Kidney (tissue), 14 donors: ENCODE results near the gene CHMP6. TPM values are rescaled to one million over a fixed set of nuclear protein-coding genes. Genes with fewer than 3 reads are reported as not detected.

Experiments
- DNase-seq, 5 donors: peaks; one replicate each; pipeline ENCODE4 v3.0.0-alpha.2; 2013 to 2020
- FAIRE-seq: peaks from 2 replicates; lab custom pipeline; 2012; peaks lifted over from hg19 to GRCh38; lab: Jason Lieb, UNC
- H3K27ac ChIP-seq, 2 donors: one replicate each; pipeline ENCODE4 v1.7.0; 2013; ENCODE audit warnings: low read depth in 2 of 2, low read length in 2 of 2, inconsistent platforms in 1 of 2
- H3K27me3 ChIP-seq: one replicate; pipeline ENCODE4 v1.7.1; 2013; ENCODE audit warnings: low read length, inconsistent platforms; ENCODE audit not compliant: control insufficient read depth, insufficient read depth
- H3K36me3 ChIP-seq, 3 donors: one replicate each; pipeline versions ENCODE4 v1.7.0 to v1.7.1; 2013; ENCODE audit warnings: low read length in 3 of 3, control low read depth in 1 of 3, inconsistent platforms in 1 of 3; ENCODE audit not compliant: insufficient read depth in 3 of 3, control insufficient read depth in 2 of 3
- H3K4me1 ChIP-seq, 3 donors: one replicate each; pipeline versions ENCODE4 v1.7.0 to v1.7.1; 2013; ENCODE audit warnings: low read length in 3 of 3, inconsistent platforms in 1 of 3, low read depth in 1 of 3; ENCODE audit not compliant: control insufficient read depth in 2 of 3, insufficient read depth in 2 of 3
- H3K4me3 ChIP-seq, 3 donors: one replicate each; pipeline versions ENCODE4 v1.7.0 to v1.8.1; 2013; ENCODE audit warnings: low read length in 3 of 3, control low read depth in 1 of 3, inconsistent platforms in 1 of 3
- H3K9ac ChIP-seq, 3 donors: one replicate each; pipeline versions ENCODE4 v1.7.0 to v1.7.1; 2013; ENCODE audit warnings: low read length in 3 of 3, control low read depth in 1 of 3, inconsistent platforms in 1 of 3
- H3K9me3 ChIP-seq, 3 donors: one replicate each; pipeline versions ENCODE4 v1.7.0 to v1.7.1; 2013; ENCODE audit warnings: low read length in 3 of 3, control low read depth in 1 of 3, inconsistent platforms in 1 of 3; ENCODE audit not compliant: control insufficient read depth in 2 of 3, insufficient read depth in 1 of 3
- intact Hi-C: fragments of 100-400 bp; cut with DNase I; formaldehyde crosslinking; loops from one replicate; pipeline ENCODE4 v1.11.1; 2022
- polyA plus RNA-seq: library from polyadenylated mRNA; stranded (reverse); fragments of 350-450 nt; fragmentation: Illumina TruSeq; extraction: RNeasy Lipid Tissue Mini Kit (QIAGEN cat#74804); gene quantifications from one replicate; pipeline ENCODE4 v1.2.3, GENCODE V29; 2014; ENCODE audit warnings: low read depth, low replicate concordance; ENCODE audit not compliant: insufficient read depth
- total RNA-seq: library from RNA; stranded (reverse); fragmentation: NEBNext Ultra II Directional; extraction: Animal tissue kit (Norgen Biotek cat#: 25700); gene quantifications from one replicate; pipeline ENCODE4 v1.2.1, GENCODE V29; 2021
- TF ChIP-seq, protein P1 (sequence below): IDR thresholded peaks from 3 replicates; pipeline ENCODE4 v1.5.1; 2012; ENCODE audit warnings: mild to moderate bottlenecking, moderate library complexity, borderline replicate concordance; ENCODE audit not compliant: insufficient read depth; ENCODE audit errors: extremely low read depth
- donor health status: control.
- donor health status: control.
- donor health status: control.
- donor health status: control.
- donor health status: control.
- donor health status: DM: yes; HTN: yes; CAD: no.
- donor health status: Normal renal cell carcinoma (clear cell type).

The CHMP6 gene
- total and polyA plus RNA-seq, 2 donors from 2014 or later: 28.0 to 34.1 TPM

DNA sequence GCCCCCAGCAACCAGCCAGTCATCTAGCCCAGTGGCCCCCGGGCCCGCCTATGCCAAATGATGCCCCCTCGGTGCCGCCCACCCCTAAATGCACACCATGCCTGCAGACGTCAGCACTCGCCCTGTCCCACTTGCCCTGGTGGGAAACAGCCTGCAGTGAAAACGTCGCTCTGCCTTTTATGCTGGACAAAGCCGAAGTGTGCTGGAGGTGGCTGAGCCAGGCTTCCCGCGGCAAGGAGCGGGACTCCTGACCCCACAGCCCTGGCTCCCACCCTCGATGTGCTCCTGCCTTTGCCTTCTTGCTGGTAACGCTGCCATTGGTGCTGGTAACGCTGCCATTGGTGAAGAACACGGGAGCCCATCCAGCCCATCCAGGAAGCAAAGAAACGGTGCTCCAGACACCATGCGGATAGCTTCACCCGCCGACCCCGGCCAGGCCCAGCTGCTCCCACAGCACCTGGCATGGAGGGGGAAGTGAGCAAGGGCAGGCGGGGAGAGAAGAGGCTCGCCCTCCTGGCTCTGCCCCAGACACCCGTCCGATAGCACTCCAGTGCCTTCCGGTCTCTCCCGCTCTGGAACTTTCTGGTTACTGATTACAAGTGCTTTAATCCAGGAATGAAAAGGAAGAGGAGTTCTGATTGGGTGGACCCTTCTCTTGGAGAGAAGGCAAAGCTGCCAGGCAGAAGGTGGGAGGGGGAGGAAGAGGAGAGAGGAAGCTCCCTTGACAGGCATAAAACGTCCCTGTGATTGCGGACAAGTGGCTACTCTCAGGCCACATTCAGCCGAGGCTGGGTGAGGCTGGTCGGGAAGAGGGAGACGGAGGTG is 39.3 kb downstream of the CHMP6 start:
- peaks cover 0 to 4% (median 0%) of the 10 kb centered on the region in 3 donors for H3K36me3 ChIP-seq
- FAIRE-seq (peak; percentile 69), DNase-seq (peak in 4 of 5 donors; percentile 62 to 89 (median 84))
- peak overlapping the region in 2 of 3 donors; percentile 5 to 56 for H3K9ac ChIP-seq
- TF ChIP-seq, protein P1, sequence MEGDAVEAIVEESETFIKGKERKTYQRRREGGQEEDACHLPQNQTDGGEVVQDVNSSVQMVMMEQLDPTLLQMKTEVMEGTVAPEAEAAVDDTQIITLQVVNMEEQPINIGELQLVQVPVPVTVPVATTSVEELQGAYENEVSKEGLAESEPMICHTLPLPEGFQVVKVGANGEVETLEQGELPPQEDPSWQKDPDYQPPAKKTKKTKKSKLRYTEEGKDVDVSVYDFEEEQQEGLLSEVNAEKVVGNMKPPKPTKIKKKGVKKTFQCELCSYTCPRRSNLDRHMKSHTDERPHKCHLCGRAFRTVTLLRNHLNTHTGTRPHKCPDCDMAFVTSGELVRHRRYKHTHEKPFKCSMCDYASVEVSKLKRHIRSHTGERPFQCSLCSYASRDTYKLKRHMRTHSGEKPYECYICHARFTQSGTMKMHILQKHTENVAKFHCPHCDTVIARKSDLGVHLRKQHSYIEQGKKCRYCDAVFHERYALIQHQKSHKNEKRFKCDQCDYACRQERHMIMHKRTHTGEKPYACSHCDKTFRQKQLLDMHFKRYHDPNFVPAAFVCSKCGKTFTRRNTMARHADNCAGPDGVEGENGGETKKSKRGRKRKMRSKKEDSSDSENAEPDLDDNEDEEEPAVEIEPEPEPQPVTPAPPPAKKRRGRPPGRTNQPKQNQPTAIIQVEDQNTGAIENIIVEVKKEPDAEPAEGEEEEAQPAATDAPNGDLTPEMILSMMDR: no peak
- intact Hi-C loops: no loop called here
- no peaks in the 10 kb centered on the region for H3K27me3 ChIP-seq
- peak overlapping the region; percentile 85 to 93 for H3K27ac ChIP-seq
- peaks cover 0 to 39% (median 10%) of the 10 kb centered on the region in 3 donors for H3K4me1 ChIP-seq
- H3K4me3 ChIP-seq: peak overlapping the region in 2 of 3 donors; percentile 2 to 35
- no peaks in the 10 kb centered on the region for H3K9me3 ChIP-seq

DNA sequence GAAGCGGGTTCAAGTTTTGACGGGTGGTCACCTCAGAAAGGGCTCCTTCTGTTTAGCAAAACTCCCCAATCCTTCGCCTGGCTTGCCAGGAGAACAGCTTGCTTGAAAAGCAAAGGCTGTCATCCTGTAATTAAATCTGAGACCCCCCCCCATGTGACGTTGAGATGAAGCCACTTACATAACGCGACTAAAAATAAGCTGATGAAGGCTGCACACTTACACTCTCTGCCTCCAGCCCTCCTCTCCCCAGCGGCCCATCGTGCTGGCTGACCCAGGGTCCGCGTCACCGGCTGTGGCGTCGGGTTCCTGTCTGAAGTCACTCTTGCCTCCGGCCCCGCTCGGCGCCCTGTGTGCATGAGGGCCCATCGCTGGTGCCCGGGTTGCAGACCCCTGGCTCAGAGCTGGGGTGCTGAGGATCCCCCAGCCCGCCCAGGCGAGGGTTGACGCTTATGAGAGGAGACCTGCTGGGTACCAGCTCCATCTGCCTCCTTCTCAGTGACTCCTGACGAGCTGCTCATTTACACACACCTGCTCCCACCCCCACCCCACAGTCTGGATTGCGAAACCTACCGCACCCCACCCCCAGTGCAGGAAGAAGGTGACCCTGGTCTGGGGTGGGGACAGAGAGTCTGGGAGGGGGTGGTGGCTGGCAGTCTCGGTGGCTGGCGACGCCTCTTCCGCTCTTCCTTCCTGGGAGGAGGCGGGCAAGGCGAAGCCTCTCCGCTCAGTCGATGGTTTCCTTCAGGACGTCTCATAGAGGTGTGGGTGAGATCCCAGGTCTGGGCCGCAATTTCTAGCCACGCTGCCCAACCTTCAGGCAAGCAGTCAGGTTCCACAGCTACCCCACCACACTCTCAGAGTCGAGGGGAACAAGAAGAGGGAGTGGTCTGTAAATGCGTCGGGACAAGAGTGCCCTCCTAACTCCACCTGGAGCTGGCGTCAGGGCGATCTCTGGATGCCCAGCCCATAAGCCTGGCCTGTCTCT is 40.2 kb downstream of the CHMP6 start:
- FAIRE-seq: no peak
- peaks cover 0 to 45% (median 13%) of the 10 kb centered on the region in 3 donors for H3K4me1 ChIP-seq
- peak overlapping the region; percentile 85 to 93 for H3K27ac ChIP-seq

DNA sequence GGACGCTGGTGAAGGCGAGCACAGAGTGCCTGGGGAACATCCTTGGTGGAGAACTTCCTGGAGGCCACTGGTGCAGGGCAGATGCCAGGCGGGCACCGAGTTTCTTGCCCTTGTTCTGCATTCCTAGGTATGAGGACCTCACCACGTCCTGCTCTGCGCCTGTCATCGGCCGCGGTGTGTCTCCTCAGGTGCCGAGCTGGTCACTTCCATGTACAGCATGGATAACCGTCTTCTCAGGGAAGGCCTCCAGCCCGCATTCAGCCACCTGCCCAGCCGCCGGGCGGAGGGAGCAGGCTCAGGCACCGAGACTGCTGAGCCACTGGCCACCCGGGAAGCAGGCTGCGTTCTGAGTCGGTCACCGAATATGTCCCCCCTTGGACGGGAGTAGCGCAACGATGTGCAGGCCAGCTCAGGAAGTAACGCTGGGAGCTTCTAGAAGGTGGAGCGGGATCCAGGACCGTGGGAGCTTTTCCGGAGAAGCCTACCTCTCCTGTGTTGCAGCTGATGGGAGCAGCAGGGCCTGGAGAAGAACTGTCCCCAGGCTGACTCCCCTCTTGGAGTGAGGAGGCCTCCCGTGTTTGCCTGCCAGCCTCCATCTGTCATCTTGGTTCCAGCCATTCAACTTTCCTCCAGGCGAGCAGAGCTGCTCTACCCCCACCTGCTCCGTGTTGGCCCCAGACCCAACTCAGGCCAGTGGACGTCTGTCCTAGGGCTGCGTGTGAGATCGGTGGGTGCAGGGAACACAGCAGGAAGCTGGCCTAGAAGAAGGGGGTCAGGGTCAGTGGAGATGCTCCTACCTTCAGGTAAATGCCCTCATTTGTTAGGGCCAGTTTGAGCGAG is 41.2 kb downstream of the CHMP6 start:
- FAIRE-seq (no peak), DNase-seq (peak in 2 of 5 donors; percentile 53 to 78)
- intact Hi-C loops: no loop called here
- no peaks in the 10 kb centered on the region for H3K9me3 ChIP-seq
- TF ChIP-seq, protein P1: no peak
- peaks cover 0 to 45% (median 13%) of the 10 kb centered on the region in 3 donors for H3K4me1 ChIP-seq
- H3K36me3 ChIP-seq: peaks cover 0 to 4% (median 0%) of the 10 kb centered on the region in 3 donors
- H3K27ac ChIP-seq: no peak overlapping the region
- no peaks in the 10 kb centered on the region for H3K27me3 ChIP-seq
- no peak overlapping the region for H3K4me3 ChIP-seq
- H3K9ac ChIP-seq: no peak overlapping the region

More for the DNA sequence above, 40.2 kb downstream of the CHMP6 start:
- TF ChIP-seq, protein P1: no peak
- intact Hi-C loops: no loop called here
- Histone ChIP-seq H3K27me3 (no peaks in the 10 kb centered on the region), H3K9ac (peak overlapping the region in 2 of 3 donors; percentile 5 to 56), H3K36me3 (peaks cover 0 to 4% (median 0%) of the 10 kb centered on the region in 3 donors), H3K4me3 (peak overlapping the region in 2 of 3 donors; percentile 2 to 35), H3K9me3 (no peaks in the 10 kb centered on the region)
- DNase-seq: peak in 2 of 5 donors; percentile 59 to 83
